ENCODE measurements around the gene RPL13A. TPM values are rescaled to one million over a fixed set of nuclear protein-coding genes. Genes with fewer than 3 reads are reported as not detected.
"Not testable (repeated sequence)": the region's sequence is repeated elsewhere in the genome, so short reads cannot be mapped to it uniquely, and the experiment has no call there.

The RPL13A gene
- total RNA-seq, 1 donor from 2014 or later, result 962 TPM

DNA sequence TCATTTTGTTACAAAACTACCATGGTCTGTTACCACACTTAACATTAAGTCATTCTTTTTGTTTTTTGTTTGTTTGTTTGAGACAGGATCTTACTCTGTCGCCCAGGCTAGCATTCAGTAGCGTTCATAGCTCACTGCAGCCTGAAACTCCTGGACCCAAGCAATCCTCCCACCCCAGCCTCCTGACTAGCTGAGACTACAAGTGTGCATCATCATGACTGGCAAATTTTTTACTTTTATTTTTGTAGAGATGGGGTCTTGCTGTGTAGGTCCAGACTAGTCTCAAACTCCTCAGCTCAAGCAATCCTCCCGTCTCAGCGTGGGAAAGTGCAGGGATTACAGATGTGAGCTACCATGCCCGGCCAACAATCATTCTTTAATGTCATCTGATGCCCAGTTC, 31.1 kb upstream of the RPL13A start:
- no peak for DNase-seq (ENCODE audit: low read depth)

DNA sequence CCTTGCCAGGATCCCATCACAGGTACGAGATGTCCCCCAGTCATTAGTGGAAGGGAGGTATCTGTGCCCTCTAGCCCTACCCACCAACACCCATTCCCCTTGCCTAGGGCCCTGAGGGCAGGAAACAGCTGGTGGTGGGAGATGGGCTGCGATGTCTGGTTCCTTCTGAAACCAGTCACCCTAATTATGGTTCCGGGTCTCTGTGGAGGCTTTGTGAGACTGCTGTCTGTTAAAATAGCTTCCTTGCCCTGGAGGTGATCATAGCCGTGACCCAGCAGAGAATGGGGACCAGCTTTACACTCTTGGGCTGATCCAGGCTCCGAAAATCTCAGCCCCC, 28.9 kb upstream of the RPL13A start:
- no peak for DNase-seq (ENCODE audit: low read depth)

DNA sequence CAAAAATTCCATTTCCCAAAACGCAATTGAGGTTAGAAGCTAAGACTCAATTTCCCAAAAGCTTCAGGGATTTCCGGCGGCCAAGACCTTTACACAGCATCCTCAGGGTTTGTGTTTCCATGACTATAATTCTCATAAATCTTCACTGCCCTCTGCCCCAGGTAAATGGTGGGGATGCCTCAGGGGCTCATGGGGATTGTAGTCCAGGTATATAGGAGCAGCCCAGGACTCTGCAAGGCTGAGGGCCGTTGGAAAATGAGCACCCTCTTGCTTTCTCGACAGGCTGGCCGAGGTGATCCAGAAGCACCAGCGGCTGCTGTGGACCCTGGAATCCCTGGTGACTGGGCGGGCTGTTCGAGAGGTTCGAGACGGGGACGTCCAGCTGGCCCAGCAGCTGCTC, 28.0 kb upstream of the RPL13A start:
- no peak for DNase-seq (ENCODE audit: low read depth)

DNA sequence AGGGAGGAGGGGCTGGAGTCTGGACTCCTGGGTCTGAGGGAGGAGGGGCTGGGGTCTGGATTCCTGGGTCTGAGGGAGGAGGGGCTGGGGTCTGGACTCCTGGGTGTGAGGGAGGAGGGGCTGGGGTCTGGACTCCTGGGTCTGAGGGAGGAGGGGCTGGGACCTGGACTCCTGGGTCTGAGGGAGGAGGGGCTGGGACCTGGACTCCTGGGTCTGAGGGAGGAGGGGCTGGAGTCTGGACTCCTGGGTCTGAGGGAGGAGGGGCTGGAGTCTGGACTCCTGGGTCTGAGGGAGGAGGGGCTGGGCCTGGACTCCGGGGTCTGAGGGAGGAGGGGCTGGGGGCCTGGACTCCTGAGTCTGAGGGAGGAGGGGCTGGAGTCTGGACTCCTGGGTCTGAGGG, 26.3 kb upstream of the RPL13A start:
- DNase-seq (ENCODE audit: low read depth), result not testable (repeated sequence)

DNA sequence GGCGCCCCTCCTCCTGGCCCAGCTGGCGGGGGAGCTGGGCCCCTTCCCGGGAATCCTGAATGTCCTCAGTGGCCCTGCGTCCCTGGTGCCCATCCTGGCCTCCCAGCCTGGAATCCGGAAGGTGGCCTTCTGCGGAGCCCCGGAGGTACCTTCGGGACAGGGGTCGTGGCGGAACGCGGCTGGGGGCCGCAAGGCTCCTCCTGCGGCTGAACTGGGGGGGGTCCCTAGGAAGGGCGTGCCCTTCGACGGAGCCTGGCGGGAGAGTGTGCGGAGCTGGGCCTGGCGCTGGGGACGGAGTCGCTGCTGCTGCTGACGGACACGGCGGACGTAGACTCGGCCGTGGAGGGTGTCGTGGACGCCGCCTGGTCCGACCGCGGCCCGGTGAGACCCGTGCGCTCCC, 25.8 kb upstream of the RPL13A start:
- no peak for DNase-seq (ENCODE audit: low read depth)

DNA sequence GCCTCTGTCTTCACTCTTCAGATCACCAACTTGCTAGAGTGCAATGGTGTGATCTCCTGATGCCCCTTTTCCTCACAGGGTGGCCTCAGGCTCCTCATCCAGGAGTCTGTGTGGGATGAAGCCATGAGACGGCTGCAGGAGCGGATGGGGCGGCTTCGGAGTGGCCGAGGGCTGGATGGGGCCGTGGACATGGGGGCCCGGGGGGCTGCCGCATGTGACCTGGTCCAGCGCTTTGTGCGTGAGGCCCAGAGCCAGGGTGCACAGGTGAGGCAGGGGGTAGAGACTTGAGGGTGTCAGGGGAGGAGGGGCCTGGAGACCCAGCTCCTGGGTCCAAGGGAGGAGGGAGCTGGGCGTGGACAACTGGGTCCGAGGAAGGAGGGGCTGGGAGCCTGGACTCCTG, 24.9 kb upstream of the RPL13A start:
- no peak for DNase-seq (ENCODE audit: low read depth)

DNA sequence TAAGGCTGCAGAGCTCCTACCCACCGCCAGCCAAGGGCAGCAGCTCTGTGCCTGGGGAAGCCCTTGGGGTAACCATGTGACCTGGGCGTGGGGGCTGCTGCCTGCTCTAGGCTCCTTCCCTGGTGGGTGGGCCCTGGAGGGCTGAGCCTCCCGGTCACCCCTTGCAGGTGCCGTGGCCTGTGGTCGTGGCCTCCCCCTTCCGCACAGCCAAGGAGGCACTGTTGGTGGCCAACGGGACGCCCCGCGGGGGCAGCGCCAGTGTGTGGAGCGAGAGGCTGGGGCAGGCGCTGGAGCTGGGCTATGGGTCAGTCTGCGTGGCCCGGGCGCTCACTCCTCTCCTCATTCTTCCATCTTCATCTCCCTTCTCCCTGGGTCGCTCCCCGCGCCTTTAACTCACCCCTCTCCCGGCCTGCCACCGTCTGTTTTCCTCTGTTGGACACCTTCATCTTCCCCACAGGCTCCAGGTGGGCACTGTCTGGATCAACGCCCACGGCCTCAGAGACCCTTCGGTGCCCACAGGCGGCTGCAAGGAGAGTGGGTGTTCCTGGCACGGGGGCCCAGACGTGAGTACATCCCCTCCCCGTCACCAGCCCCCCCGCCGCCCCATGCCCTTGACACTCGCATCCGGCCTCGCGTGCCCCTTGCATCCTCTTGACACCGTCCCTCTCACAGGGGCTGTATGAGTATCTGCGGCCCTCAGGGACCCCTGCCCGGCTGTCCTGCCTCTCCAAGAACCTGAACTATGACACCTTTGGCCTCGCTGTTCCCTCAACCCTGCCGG, 23.3 kb upstream of the RPL13A start:
- DNase-seq (ENCODE audit: low read depth), result no peak

DNA sequence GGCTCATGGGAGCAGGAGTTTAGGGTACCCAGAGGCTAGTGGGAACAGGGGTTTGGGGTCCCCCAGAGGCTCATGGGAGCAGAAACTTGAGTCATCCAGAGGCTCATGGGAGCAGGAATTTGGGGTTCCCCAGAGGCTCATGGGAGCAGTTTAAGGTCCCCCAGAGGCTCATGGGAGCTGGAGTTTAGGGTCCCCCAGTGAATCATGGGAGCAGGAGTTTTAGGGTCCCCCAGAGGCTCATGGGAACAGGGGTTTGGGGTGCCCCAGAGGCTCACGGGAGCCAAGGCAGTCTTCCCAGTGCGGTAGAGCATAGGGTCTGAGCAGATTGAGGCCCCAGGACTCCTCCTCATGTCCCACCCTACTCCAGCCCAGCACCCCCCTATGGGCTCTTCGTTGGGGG, 22.0 kb upstream of the RPL13A start:
- no peak for DNase-seq (ENCODE audit: low read depth)

DNA sequence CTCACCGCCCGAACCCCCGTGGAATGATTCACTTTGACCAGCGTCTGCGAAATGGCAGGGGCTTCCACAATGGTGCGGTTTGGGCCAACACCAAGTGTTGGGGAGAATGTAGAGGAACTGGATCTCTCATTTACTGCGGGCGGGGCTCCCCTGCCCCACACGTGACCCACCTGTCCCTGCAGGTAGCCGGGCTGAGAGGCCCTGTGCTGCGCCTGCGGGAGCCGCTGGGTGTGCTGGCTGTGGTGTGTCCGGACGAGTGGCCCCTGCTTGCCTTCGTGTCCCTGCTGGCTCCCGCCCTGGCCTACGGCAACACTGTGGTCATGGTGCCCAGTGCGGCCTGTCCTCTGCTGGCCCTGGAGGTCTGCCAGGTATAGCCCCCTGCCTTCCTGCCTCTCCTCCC, 19.2 kb upstream of the RPL13A start:
- no peak for DNase-seq (ENCODE audit: low read depth)

DNA sequence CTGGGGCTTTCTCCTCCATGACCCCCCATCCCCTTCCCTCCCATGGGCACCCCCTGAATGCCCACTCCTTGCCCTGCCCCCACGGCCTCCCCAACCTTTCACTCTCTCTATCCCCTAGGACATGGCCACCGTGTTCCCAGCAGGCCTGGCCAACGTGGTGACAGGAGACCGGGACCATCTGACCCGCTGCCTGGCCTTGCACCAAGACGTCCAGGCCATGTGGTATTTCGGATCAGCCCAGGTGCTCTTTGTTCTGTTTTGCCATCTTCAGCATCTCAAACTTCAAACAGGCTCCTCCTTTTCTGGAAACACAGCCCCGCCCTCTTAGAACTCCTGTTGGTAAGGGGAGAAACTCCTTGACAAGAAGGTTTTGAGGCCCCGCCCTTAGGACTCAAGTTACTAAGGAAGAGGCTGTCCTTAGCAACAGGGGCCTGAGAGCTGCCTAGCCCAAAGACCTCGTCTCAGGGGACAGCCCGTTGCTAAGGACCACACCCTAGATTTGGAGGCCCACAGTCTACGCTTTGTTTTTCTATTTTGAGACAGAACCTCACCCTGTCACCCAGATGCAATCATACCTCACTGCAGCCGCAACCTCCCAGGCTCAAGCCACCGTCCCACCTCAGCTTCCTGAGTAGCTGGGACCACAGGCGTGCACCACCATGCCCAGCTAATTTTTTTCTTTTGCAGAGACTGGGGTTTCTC, 18.5 kb upstream of the RPL13A start:
- DNase-seq (ENCODE audit: low read depth), result no peak

DNA sequence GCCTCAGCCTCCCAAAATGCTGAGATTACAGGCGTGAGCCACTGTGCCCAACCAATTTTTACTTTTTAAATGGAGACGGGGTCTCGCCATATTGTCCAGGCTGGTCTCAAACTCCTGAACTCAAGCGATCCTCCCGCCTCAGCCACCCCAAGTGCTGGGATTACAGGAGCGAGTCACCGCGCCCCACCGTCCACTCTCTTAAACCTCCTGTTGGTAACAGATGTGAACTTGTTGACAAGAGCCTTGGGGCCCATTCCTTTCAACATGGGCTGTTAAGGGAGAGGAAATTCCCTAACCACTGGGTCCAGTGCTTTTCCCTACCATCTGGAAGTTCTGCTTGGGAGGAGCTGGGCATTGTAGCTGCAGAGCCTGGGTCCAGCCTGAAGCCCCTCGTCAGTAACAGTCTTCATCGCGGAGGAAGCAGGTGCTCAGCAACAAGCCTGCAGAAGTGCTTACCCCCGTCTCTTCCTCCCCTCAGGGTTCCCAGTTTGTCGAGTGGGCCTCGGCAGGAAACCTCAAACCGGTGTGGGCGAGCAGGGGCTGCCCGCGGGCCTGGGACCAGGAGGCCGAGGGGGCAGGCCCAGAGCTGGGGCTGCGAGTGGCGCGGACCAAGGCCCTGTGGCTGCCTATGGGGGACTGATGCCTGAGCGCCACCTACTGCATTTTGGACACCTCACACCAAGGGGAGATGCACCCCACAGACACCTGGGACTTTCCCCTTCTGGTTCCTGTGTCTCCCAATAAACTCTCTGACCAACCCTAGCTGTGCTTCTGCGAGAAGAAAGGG, 17.4 kb upstream of the RPL13A start:
- DNase-seq (ENCODE audit: low read depth), result no peak

DNA sequence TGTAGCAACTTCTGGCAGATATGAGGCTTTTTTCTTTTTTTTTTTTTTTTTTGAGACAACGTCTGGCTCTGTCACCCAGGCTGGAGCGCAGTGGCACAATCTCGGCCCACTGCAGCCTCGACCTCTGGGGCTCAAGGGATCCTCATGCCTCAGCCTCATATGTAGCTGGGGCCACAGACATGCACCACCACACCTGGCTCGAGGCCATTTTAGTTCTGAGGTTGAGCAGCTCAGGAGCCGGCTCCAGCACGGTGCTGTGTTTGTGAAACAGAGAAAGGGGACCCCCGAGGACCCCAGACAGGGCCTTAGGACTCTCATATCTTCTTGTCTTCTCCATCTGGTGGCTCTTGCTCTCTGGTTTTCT, 16.8 kb upstream of the RPL13A start:
- no peak for DNase-seq (ENCODE audit: low read depth)

DNA sequence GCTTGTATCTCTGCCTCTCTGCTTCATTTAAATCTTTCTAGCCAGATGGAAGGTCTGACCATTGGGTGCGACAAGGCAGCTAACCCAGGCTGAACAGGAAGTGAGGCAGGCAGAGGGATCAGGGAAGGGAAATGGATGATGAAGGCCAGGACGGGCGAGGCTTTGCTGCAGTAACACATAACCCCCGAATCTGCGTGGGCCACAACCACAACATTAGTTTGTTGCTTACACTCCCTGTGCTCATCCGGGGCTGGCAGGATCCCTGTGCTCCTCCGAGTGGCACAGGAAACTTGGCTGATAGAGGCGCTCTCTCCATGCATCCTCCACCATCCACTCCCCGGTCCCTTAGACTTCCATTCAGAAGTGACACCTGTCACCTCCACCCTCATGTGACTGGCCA, 14.5 kb upstream of the RPL13A start:
- DNase-seq (ENCODE audit: low read depth), result no peak

DNA sequence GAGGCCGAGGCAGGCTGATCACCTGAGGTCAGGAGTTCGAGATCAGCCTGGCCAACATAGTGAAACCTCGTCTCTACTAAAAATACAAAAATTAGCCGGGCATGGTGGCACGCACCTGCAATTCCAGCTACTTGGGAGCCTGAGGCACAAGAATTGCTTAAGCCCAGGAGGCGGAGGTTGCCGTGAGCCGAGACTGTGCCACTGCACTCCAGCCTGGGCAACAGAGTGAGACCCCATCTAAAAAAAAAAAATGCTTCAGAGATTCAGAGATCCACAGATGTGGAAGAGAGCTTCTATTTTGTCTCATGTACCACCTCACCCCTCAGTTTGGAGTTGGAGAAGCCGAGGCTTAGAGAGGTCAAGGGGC, 13.9 kb upstream of the RPL13A start:
- not testable (repeated sequence) for DNase-seq (ENCODE audit: low read depth)

DNA sequence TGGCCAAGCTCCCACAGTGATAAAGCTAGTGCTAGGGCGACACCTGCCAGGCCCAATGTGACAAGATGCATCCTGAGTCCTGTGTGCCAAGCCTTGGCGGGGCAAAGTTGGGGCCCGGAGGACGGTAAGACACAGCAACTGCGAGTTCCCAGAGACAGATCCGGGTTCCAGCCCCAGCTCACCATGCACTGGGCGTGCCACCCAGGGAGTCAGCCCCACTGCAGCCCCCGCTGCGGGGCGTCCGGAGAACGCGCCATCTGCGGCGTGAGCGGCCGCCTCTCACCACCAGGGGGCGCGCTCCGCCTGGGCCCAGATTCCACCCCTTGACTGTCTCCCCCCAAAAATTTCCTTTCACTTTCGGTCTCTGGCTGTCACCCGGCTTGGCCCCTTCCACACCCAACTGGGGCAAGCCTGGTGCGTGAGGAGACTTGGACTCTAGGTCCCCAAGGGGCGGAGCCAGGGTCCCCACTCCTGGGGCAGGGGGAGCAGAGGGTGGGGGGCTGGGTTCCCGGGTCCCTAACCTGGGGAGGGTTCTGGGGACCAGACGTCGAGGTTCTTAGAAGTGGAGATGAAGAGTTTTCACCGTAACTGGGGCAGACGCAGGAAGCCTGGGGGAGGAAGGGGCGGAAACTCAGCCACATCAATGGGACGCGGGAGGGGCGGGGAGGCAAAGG, 13.4 kb upstream of the RPL13A start, which contains the start of gene FLT3LG:
Gene FLT3LG, plus strand, starts transcription at position 348 of the 674 bp plus-strand sequence. CDS start 425 bp downstream, outside the sequence.
- DNase-seq (ENCODE audit: low read depth), result peak; percentile 30

DNA sequence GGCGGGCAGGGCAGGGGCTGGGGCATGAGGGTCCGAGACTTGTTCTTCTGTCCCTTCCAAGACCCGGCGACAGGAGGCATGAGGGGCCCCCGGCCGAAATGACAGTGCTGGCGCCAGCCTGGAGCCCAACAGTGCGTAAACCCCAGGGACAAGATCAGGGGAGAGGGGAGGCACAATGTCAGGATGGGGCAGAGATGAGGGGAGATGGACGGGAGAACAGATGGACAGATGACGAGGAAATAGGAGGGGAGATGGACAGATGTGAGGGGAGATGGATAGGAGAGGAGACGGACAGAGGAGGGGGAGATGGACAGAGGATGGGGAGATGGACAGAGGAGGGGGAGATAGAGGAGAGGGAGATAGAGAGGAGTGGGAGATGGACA, 12.9 kb upstream of the RPL13A start:
- DNase-seq (ENCODE audit: low read depth), result no peak

DNA sequence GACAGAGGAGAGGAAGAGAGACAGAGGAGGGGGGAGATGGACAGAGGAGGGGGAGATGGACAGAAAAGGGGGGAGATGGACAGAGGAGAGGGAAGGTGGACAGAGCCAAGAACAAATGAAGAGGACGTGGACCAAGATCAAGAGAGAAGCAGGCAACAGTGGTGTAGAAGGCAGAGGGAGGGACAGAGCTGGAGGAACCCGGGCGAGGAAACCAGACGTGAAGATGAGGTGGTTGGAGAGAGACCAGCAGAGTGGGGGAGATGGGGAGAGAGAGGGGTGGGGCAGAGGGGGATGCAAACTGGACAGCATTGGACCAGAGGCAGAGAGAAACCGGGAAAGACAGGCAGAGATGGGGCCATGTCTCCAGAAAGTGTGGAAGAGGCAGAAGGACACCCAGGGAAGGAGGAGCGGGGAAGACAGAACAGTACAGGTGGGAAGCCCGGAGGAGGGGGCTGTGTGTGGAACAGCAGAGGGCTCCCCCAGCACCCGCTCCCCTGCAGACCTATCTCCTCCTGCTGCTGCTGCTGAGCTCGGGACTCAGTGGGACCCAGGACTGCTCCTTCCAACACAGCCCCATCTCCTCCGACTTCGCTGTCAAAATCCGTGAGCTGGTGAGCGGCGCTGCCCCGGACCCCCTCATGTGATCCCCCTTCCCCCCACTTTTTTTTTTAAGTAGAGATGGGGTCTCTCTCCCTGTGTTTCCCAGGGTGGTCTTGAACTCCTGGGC, 12.1 kb upstream of the RPL13A start:
- no peak for DNase-seq (ENCODE audit: low read depth)

DNA sequence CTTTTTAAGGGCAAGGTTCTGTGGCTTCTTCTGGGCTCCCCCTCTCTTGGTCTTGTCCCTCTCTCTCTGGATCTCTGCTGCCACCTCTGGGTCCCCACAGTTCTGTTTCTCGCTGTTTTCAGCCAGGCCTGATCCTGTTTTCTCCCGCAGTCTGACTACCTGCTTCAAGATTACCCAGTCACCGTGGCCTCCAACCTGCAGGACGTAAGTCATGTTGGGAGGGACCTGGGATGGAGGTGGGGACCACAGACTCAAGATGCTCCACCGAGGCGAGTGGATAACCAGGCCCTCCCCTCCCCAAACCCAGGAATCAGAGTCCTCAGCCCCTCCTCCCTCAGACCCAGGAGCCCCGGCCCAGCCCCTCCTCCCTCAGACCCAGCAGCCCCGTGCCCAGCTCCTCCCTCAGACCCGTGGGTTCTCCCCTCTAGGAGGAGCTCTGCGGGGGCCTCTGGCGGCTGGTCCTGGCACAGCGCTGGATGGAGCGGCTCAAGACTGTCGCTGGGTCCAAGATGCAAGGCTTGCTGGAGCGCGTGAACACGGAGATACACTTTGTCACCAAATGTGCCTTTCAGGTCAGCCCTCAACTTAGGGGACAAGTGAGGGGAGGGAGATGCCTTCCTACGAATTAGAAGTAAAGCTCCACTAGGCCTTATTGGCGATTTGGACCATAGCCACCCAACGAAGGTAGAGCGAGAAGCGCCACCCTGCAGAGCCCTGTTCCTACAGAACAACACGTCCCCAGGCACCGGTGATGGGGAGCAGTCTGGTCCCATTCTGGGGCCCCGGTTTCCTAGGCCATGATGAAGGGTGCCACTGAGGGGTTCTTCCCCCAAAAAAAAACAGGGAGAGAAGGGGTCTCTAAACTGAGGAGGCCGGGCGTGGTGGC, 11.2 kb upstream of the RPL13A start:
- DNase-seq (ENCODE audit: low read depth), result peak; percentile 16

DNA sequence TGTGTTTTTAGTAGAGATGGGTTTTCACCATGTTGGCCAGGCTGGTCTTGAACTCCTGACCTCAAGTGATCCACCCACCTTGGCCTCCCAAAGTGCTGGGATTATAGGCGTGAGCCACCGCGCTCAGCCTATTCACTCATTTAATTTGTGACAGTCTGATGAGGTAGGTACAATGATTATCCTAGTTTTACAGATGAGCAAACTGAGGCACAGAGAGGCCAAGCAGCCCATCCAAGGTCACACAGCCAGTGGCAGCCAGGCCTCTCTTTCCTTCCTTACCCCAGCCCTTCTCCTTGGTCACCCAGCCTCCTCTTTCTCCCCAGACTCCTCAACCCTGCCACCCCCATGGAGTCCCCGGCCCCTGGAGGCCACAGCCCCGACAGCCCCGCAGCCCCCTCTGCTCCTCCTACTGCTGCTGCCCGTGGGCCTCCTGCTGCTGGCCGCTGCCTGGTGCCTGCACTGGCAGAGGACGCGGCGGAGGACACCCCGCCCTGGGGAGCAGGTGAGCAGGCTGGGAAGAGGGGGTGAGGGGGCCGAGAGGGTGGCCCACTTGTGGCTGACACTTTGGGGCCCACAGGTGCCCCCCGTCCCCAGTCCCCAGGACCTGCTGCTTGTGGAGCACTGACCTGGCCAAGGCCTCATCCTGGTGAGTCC, 7.3 kb upstream of the RPL13A start:
- no peak for DNase-seq (ENCODE audit: low read depth)

DNA sequence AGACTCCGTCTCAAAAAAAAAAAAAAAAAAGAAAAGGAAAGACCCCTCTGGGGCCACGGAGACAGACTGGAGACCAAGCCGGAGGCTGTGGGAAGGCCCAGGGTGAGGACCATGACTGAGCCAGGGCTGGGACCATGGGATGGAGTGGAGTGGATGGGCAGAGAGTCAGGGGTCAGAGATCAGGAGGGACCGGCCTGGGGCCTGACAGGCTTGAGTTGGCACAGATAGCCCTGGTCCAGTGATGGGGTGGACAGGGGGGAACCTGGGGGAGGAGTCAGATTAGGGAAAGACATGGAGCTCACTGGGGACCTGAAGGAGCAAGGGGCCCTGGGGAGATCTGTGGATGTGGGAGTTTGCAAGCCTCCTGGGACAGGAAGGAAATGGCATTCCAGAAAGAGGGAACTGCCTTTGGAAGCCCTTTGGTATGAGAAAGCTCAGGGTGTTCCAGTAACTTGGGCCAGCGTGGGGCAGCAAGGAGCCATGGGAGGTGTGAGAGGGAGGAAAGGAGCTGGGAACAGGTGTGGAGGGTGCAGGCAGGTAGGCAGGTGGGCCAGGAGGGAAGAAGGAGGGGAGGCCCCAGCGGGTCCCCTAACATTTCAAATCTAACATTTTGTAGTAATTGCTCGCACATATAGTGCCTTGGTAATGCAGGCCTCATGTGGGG, 6.3 kb upstream of the RPL13A start:
- DNase-seq (ENCODE audit: low read depth), result no peak

All from renal cortical epithelial cell (primary cell).